Esophagus muscularis mucosa (tissue), 4 donors: Measurements from ENCODE around the gene FGD6.

Source experiments
- EP300 ChIP-seq: sonication (generic); formaldehyde crosslinking; IDR thresholded peaks from one replicate; pipeline ENCODE4 v1.6.1; 2017; ENCODE audit warnings: antibody characterized with exemption
- POLR2A ChIP-seq: fragments of 450-650 bp; IDR thresholded peaks from one replicate; pipeline ENCODE4 v1.6.1; 2017; ENCODE audit warnings: antibody characterized with exemption, moderate library complexity, mild to moderate bottlenecking, low read depth
- TF ChIP-seq, protein P1 (sequence below), 3 experiments: fragments of 200-600 bp in 2 of 3; fragments of 450-650 bp in 1 of 3; sonication (generic) in 2 of 3; IDR thresholded peaks; one replicate each; pipeline ENCODE4 v1.5.1; 2017 to 2019; ENCODE audit warnings: antibody characterized with exemption in 3 of 3, mild to moderate bottlenecking in 2 of 3, moderate library complexity in 1 of 3

DNA sequence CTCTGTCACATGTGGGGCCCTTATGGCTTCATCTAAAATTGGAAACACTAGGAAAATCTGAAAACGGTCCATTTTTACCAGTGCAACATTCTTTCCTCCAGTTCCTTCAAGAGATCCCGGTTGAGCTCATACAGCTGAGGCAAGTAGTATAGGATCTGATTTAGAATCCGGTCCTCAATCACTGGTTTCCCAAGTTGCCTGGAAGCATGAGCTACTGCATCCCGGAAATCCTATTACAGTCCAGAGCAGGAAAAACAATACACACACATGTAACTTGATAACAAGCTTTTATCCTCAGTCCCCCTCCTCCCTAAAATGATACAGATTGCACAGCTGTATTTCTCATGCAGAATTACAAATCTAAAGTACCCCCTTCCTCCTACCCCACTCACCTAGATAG is 76.0 kb downstream of the FGD6 start:
- TF ChIP-seq, protein P1, sequence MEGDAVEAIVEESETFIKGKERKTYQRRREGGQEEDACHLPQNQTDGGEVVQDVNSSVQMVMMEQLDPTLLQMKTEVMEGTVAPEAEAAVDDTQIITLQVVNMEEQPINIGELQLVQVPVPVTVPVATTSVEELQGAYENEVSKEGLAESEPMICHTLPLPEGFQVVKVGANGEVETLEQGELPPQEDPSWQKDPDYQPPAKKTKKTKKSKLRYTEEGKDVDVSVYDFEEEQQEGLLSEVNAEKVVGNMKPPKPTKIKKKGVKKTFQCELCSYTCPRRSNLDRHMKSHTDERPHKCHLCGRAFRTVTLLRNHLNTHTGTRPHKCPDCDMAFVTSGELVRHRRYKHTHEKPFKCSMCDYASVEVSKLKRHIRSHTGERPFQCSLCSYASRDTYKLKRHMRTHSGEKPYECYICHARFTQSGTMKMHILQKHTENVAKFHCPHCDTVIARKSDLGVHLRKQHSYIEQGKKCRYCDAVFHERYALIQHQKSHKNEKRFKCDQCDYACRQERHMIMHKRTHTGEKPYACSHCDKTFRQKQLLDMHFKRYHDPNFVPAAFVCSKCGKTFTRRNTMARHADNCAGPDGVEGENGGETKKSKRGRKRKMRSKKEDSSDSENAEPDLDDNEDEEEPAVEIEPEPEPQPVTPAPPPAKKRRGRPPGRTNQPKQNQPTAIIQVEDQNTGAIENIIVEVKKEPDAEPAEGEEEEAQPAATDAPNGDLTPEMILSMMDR (IDR thresholded peaks at IDR 0.05), result no peak
- no peak for TF ChIP-seq POLR2A
- TF ChIP-seq EP300, result no peak
